HepG2 (cell line): ENCODE measurements around the gene OR10AD1. TPM values are rescaled to one million over a fixed set of nuclear protein-coding genes. Genes with fewer than 3 reads are reported as not detected.

Source experiments
- ATAC-seq: fragments of 200-7000 bp; cut with Tn5 transposase; 3 replicates; pipeline ENCODE4 v1.9.1; 2020; ENCODE audit warnings: mild to moderate bottlenecking, moderate library complexity
- BruUV-seq: library from RNA; stranded (reverse); fragments of 400-500 nt; replicated peaks from 2 replicates; lab custom pipeline; 2021; lab: Mats Ljungman, UMichigan
- CTCF ChIA-PET: fragments of 300-600 bp; formaldehyde crosslinking; extraction: SDS; loops from one replicate; lab custom pipeline; 2021; ENCODE audit warnings: low total read pairs, inconsistent platforms, low intra/inter-chr PET ratio; lab: Yijun Ruan, JAX
- POLR2A ChIA-PET: fragments of 350-600 bp; sonication (Branson Sonifier 250); formaldehyde crosslinking; loops from one replicate; lab custom pipeline; 2020; ENCODE audit warnings: antibody characterized with exemption, inconsistent platforms; lab: Yijun Ruan, JAX
- DNase-seq: peaks from one replicate; pipeline ENCODE4 v3.0.0-alpha.2; 2015; ENCODE audit warnings: low spot score
- FAIRE-seq: peaks from 3 replicates; lab custom pipeline; 2011; peaks lifted over from hg19 to GRCh38; lab: Jason Lieb, UNC
- H2AFZ ChIP-seq: one replicate; pipeline ENCODE4 v1.6.1; 2011; ENCODE audit warnings: low read length, inconsistent platforms
- H3K27ac ChIP-seq: fragments of 300-600 bp; 3 replicates; pipeline ENCODE4 v1.8.0; 2011; ENCODE audit warnings: mixed run types, mild to moderate bottlenecking, mixed read lengths, low read length, inconsistent platforms; ENCODE audit not compliant: insufficient read depth; ENCODE audit errors: extremely low read length
- H3K27me3 ChIP-seq, 2 experiments: fragments of 200-600 bp in 1 of 2; 2 replicates in 1 of 2; 3 replicates in 1 of 2; pipeline versions ENCODE4 v1.6.0 to v1.8.0; 2011; ENCODE audit warnings: low read length in 2 of 2, mild to moderate bottlenecking in 2 of 2, moderate library complexity in 2 of 2, inconsistent platforms in 1 of 2; ENCODE audit not compliant: insufficient read depth in 2 of 2, control insufficient read depth in 1 of 2
- H3K36me3 ChIP-seq, 2 experiments: fragments of 200-600 bp in 1 of 2; replicated peaks in 1 of 2; 2 replicates in 1 of 2; 3 replicates in 1 of 2; pipeline versions ENCODE4 v1.5.1 to v1.8.0; 2011; ENCODE audit warnings: low read length in 2 of 2, inconsistent platforms in 1 of 2; ENCODE audit not compliant: insufficient read depth in 2 of 2, control insufficient read depth in 1 of 2
- H3K4me1 ChIP-seq: 2 replicates; pipeline ENCODE4 v1.5.1; 2012; ENCODE audit warnings: low read length, inconsistent platforms; ENCODE audit not compliant: insufficient read depth
- H3K4me2 ChIP-seq: 2 replicates; pipeline ENCODE4 v1.6.0; 2011; ENCODE audit warnings: low read depth, low read length, inconsistent platforms
- H3K4me3 ChIP-seq, 3 experiments: fragments of 200-600 bp in 1 of 3; sonication (generic), shearing (Covaris generic) in 1 of 3; replicated peaks in 1 of 3; 2 replicates each; pipeline ENCODE4 v1.5.1; 2011 to 2016; ENCODE audit warnings: low read length in 3 of 3, inconsistent platforms in 2 of 3, low read depth in 2 of 3, mild to moderate bottlenecking in 2 of 3, control low read depth in 1 of 3, mixed read lengths in 1 of 3; ENCODE audit not compliant: insufficient read depth in 1 of 3
- H3K79me2 ChIP-seq: one replicate; pipeline ENCODE4 v1.6.1; 2011; ENCODE audit warnings: low read length, inconsistent platforms; ENCODE audit not compliant: insufficient read depth
- H3K9ac ChIP-seq: 2 replicates; pipeline ENCODE4 v1.6.0; 2011; ENCODE audit warnings: mild to moderate bottlenecking, low read depth, low read length, inconsistent platforms; ENCODE audit not compliant: insufficient read depth
- H3K9me3 ChIP-seq: 2 replicates; pipeline ENCODE4 v1.5.1; 2012; ENCODE audit warnings: mild to moderate bottlenecking, low read length
- H4K20me1 ChIP-seq: 2 replicates; pipeline ENCODE4 v1.6.0; 2011; ENCODE audit warnings: inconsistent platforms, mild to moderate bottlenecking, low read length, moderate library complexity; ENCODE audit not compliant: insufficient read depth
- CEBPG ChIP-seq: IDR thresholded peaks from 2 replicates; pipeline ENCODE4 v1.6.1; 2016
- CENPBD1 ChIP-seq: sonication (generic); formaldehyde crosslinking; IDR thresholded peaks from 2 replicates; pipeline ENCODE4 v1.8.0; 2022; ENCODE audit warnings: missing genetic modification reagents, low read depth, mild to moderate bottlenecking, borderline replicate concordance
- GABPA ChIP-seq, 2 experiments: IDR thresholded peaks; 2 replicates each; pipeline ENCODE4 v1.6.1; 2011 to 2016; ENCODE audit warnings: low read depth in 2 of 2, low read length in 1 of 2, missing biosample characterization in 1 of 2, missing genetic modification characterization in 1 of 2
- KLF16 ChIP-seq, 2 experiments: sonication (generic) in 1 of 2; formaldehyde crosslinking in 1 of 2; IDR thresholded peaks; 2 replicates each; pipeline versions ENCODE4 v1.6.1 to v1.8.0; 2016 to 2023; ENCODE audit warnings: missing genetic modification reagents in 2 of 2, missing compliant biosample characterization in 1 of 2
- ONECUT2 ChIP-seq: sonication (generic); formaldehyde crosslinking; IDR thresholded peaks from 2 replicates; pipeline ENCODE4 v1.4.0; 2020; ENCODE audit warnings: missing genetic modification reagents
- RCOR2 ChIP-seq: IDR thresholded peaks from 2 replicates; pipeline ENCODE4 v1.6.1; 2016; ENCODE audit warnings: missing biosample characterization, missing genetic modification reagents
- RNF219 ChIP-seq: sonication (generic); formaldehyde crosslinking; IDR thresholded peaks from 2 replicates; pipeline ENCODE4 v1.5.0; 2020; ENCODE audit warnings: mild to moderate bottlenecking, missing genetic modification reagents
- SP5 ChIP-seq: IDR thresholded peaks from 2 replicates; pipeline ENCODE4 v1.6.1; 2016; ENCODE audit warnings: low read depth, borderline replicate concordance
- ZFP41 ChIP-seq: sonication (generic); formaldehyde crosslinking; IDR thresholded peaks from 2 replicates; pipeline ENCODE4 v1.4.0; 2020; ENCODE audit warnings: mild to moderate bottlenecking, missing genetic modification reagents, borderline replicate concordance
- ZNF225 ChIP-seq: sonication (generic); formaldehyde crosslinking; IDR thresholded peaks from 2 replicates; pipeline ENCODE4 v1.4.0; 2020; ENCODE audit warnings: mild to moderate bottlenecking, missing genetic modification reagents
- ZNF652 ChIP-seq: IDR thresholded peaks from 2 replicates; pipeline ENCODE4 v1.6.1; 2016; ENCODE audit warnings: low read depth, borderline replicate concordance
- WGBS: methylation state at CpG from one replicate; pipeline ENCODE4 v1.1.6; 2017; ENCODE audit warnings: low lambda C conversion rate; 5-methylcytosine and 5-hydroxymethylcytosine counted together
- in situ Hi-C: cut with HindIII; loops from 2 replicates; pipeline ENCODE4 v1.10.0; 2017; ENCODE audit warnings: low pct_unique_long_range_greater_than_20kb; ENCODE audit not compliant: extremely low pct_ligation_motif_present
- intact Hi-C: fragments of 100-400 bp; cut with micrococcal nuclease; formaldehyde crosslinking; loops from one replicate; pipeline ENCODE4 v1.10.0; 2022; ENCODE audit not compliant: unreplicated experiment
- polyA plus RNA-seq, 8 experiments: library from polyadenylated mRNA; depleted of rRNA in 3 of 8; stranded (reverse) in 7 of 8; unstranded in 1 of 8; fragments of >200 nt; fragmentation: Illumina TruSeq in 4 of 8; extraction: Trizol in 4 of 8; gene quantifications; 2 replicates each; pipeline versions ENCODE4 v1.2.1 to v1.2.3, GENCODE V29; 2011 to 2016; ENCODE audit warnings: low read depth in 4 of 8, missing spikeins in 1 of 8, mixed read lengths in 1 of 8; ENCODE audit not compliant: insufficient read depth in 1 of 8
- total RNA-seq, 5 experiments: library from RNA; depleted of rRNA; stranded (reverse); fragments of >200 nt; fragmentation: Illumina TruSeq; extraction: Trizol; gene quantifications; 2 replicates each; pipeline ENCODE4 v1.2.3, GENCODE V29; 2016; ENCODE audit warnings: low read depth in 1 of 5
- TF ChIP-seq, protein P1 (sequence below): sonication (generic); formaldehyde crosslinking; IDR thresholded peaks from 2 replicates; pipeline ENCODE4 v1.5.0; 2020; ENCODE audit warnings: missing genetic modification reagents

The OR10AD1 gene
- total and polyA plus RNA-seq, 2 of the 13 experiments (the other 11 are each of a cell fraction or from before 2014, with no cell fraction given), result not detected

DNA sequence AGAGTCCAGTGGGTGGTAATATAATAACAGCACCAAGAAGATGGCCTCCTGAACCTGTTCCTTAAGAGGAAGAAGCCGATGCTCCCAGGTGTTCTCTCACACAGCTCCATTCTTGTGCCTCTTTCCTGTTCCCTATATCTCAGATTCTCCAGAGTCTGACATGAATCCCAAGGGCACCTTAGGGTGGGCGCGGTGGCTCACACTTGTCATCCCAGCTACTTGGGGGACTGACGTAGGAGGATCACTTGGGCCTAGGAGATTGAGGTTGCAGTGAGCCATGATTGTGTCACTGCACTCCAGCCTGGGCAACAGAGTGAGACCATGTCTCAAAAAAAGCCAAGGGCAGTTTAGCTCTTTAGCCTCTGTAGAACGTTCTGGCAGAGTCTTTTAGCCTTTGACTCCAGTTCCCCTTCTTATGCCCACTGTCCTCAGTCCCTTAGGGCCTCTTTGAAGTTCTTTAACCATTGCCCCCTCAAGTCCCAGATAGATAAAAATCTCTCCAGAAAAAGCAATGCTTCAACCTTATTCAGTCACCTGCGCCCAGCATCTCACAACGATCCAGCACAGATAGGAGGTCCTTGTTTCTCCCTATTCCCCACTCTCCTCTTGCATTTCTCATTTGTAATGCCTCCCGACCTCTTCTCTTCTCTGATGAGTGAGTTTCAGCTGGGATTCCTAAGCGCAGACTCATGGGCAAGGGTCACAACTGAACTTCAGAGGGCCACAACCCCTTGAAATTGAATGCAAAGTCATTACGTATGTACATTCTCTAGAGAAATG is 15.0 kb downstream of the OR10AD1 start (continued):
- TF ChIP-seq RNF219 (CRISPR knock-in tag), result no peak

DNA sequence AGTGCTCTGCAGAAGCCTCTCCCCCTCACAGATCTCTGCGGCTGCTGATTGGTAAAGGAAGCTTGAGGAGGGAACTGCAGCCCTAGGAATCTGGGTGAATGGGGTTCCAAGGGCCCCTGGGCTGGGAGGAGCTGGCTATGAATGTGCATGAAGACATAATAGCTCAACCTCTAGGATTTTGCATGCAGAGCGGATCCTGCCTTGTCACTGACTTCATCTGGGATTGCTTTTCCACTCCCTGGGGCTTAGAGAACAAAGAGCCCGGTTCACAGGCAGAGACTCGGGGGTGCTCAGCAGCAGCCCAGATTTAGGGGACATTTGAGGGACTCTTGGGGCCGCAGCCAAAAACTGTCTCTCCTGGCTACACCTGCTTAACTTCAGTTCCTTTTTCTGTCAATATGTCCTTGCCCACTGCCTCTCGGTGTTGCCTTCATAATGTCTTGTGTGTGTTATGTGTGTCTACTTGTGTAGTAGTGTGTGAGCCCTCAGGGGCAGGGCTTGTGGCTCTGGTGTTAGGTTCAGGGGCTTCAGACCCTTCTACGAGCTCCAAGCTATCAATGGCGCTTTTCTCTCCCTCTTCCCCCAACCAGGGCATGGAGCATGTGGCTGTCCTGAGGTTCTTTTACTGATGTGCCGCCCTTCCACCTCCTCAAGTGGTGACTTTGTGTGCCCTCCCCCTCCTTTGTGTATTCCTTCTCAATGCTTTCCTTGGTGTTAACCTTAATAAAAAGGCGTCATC is 17.7 kb downstream of the OR10AD1 start:
- no peaks in the 10 kb centered on the region for H3K9me3 ChIP-seq
- TF ChIP-seq ZNF225 (CRISPR knock-in tag), result no peak
- TF ChIP-seq ZNF652 (CRISPR knock-in tag), result no peak
- no peak for TF ChIP-seq ZFP41 (CRISPR knock-in tag)
- TF ChIP-seq ONECUT2 (CRISPR knock-in tag), result no peak
- TF ChIP-seq, protein P1, sequence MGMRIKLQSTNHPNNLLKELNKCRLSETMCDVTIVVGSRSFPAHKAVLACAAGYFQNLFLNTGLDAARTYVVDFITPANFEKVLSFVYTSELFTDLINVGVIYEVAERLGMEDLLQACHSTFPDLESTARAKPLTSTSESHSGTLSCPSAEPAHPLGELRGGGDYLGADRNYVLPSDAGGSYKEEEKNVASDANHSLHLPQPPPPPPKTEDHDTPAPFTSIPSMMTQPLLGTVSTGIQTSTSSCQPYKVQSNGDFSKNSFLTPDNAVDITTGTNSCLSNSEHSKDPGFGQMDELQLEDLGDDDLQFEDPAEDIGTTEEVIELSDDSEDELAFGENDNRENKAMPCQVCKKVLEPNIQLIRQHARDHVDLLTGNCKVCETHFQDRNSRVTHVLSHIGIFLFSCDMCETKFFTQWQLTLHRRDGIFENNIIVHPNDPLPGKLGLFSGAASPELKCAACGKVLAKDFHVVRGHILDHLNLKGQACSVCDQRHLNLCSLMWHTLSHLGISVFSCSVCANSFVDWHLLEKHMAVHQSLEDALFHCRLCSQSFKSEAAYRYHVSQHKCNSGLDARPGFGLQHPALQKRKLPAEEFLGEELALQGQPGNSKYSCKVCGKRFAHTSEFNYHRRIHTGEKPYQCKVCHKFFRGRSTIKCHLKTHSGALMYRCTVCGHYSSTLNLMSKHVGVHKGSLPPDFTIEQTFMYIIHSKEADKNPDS (CRISPR knock-in tag), result no peak
- no peak for TF ChIP-seq CEBPG (CRISPR knock-in tag)
- no peak for TF ChIP-seq KLF16 (CRISPR knock-in tag; IDR thresholded peaks at IDR 0.05)
- no peak for TF ChIP-seq CENPBD1 (CRISPR knock-in tag)
- no peak for TF ChIP-seq GABPA (IDR thresholded peaks at IDR 0.05; ENCODE audit: low read depth, low read length)
- no peak for TF ChIP-seq GABPA (CRISPR knock-in tag; IDR thresholded peaks at IDR 0.05; ENCODE audit: low read depth)
- TF ChIP-seq RCOR2 (CRISPR knock-in tag), result no peak
- no peak for TF ChIP-seq SP5 (CRISPR knock-in tag)
- TF ChIP-seq, all 625 proteins: peak for 0
- Histone ChIP-seq H2AFZ (no peak overlapping the region), H4K20me1 (no peaks in the 10 kb centered on the region), H3K27ac (no peak overlapping the region), H3K36me3 (no peaks in the 10 kb centered on the region), H3K79me2 (no peaks in the 10 kb centered on the region), H3K4me1 (0 out of 2 replicates have a peak, but pooled peaks cover 7% of the 10 kb centered on the region), H3K4me3 (no peak overlapping the region), H3K27me3 (peaks cover 2 to 53% of the 10 kb centered on the region in 2 experiments; a peak in 4 of 5 replicates), H3K4me2 (no peak overlapping the region), H3K9ac (no peak overlapping the region)
- no TSS peak for BruUV-seq
- ChIA-PET CTCF (no interaction called here), POLR2A (no interaction called here)
- 23% methylated on average over 8 of the region's 10 CpGs for WGBS
- in situ Hi-C loops (no loop called here), intact Hi-C loops (loop anchor here (10.0 kb wide), 1 partner anchor 429 kb away; no protein-coding TSS in a partner anchor)
- ATAC-seq, result no peak
- DNase-seq, result no peak
- no peak for FAIRE-seq
